RWPE2 (cell line): ENCODE data around the gene MTFP1.
"Not testable (repeated sequence)": the region's sequence is repeated elsewhere in the genome, so short reads cannot be mapped to it uniquely, and the experiment has no call there.

ENCODE experiments used
- ATAC-seq: fragments of 200-7000 bp; cut with Tn5 transposase; 3 replicates; pipeline ENCODE4 v1.9.1; 2021; ENCODE audit warnings: low read depth
- DNase-seq: peaks from one replicate; pipeline ENCODE4 v3.0.0-alpha.2; 2020; ENCODE audit warnings: low spot score
- H3K27ac ChIP-seq: fragments of 450-650 bp; 2 replicates; pipeline ENCODE4 v1.5.1; 2017; ENCODE audit warnings: mild to moderate bottlenecking; ENCODE audit not compliant: poor library complexity, severe bottlenecking
- H3K27me3 ChIP-seq: fragments of 250-450 bp; sonication (Bioruptor Pico); 2 replicates; pipeline ENCODE4 v1.5.1; 2021; ENCODE audit warnings: mild to moderate bottlenecking, moderate library complexity; ENCODE audit not compliant: insufficient read depth, poor library complexity, severe bottlenecking
- H3K36me3 ChIP-seq: fragments of 250-450 bp; sonication (Bioruptor Pico); 2 replicates; pipeline ENCODE4 v1.5.1; 2020; ENCODE audit warnings: low read depth, mild to moderate bottlenecking, moderate library complexity
- H3K4me1 ChIP-seq: fragments of 250-450 bp; sonication (Bioruptor Pico); 2 replicates; pipeline ENCODE4 v1.5.1; 2021; ENCODE audit warnings: mild to moderate bottlenecking, moderate library complexity; ENCODE audit not compliant: insufficient read depth, poor library complexity, severe bottlenecking
- H3K4me3 ChIP-seq: fragments of 250-450 bp; sonication (Bioruptor Pico); 2 replicates; pipeline ENCODE4 v1.5.1; 2021; ENCODE audit warnings: mild to moderate bottlenecking, moderate library complexity; ENCODE audit not compliant: severe bottlenecking
- H3K9me3 ChIP-seq: fragments of 250-450 bp; sonication (Bioruptor Pico); 2 replicates; pipeline ENCODE4 v1.5.1; 2021; ENCODE audit warnings: mild to moderate bottlenecking, moderate library complexity; ENCODE audit not compliant: severe bottlenecking
- CTCF ChIP-seq: fragments of 450-650 bp; IDR thresholded peaks from one replicate; pipeline ENCODE4 v1.5.1; 2017; ENCODE audit warnings: mild to moderate bottlenecking, moderate library complexity; ENCODE audit not compliant: poor library complexity, severe bottlenecking

MTFP1 gene

GRCh38 chr22:30402028-30402765 lies 23.4 kb upstream of the MTFP1 start:
- peaks cover 11% of the 10 kb centered on the region for H3K4me1 ChIP-seq
- peaks cover 71% of the 10 kb centered on the region for H3K36me3 ChIP-seq
- no peak for ATAC-seq
- no peak overlapping the region for H3K4me3 ChIP-seq
- H3K9me3 ChIP-seq: no peaks in the 10 kb centered on the region
- H3K27me3 ChIP-seq: no peaks in the 10 kb centered on the region
- TF ChIP-seq CTCF: no peak
- H3K27ac ChIP-seq: no peak overlapping the region
- DNase-seq: no peak

GRCh38 chr22:30402766-30403104 lies 22.8 kb upstream of the MTFP1 start:
- not testable (repeated sequence) for H3K4me3 ChIP-seq, ATAC-seq, DNase-seq, H3K9me3 ChIP-seq, H3K27ac ChIP-seq, H3K27me3 ChIP-seq
- peaks cover 76% of the 10 kb centered on the region for H3K36me3 ChIP-seq
- H3K4me1 ChIP-seq: peaks cover 11% of the 10 kb centered on the region

- Histone ChIP-seq H3K36me3 (peaks cover 85% of the 10 kb centered on the region), H3K27ac (no peak overlapping the region), H3K9me3 (no peaks in the 10 kb centered on the region), H3K4me3 (no peak overlapping the region), H3K4me1 (peaks cover 24% of the 10 kb centered on the region), H3K27me3 (no peaks in the 10 kb centered on the region)
- DNase-seq (no peak), ATAC-seq (no peak)
- TF ChIP-seq CTCF: no peak
Measured at GRCh38 chr22:30404307-30404706, 21.3 kb upstream of the MTFP1 start.

- peaks cover 14% of the 10 kb centered on the region for H3K4me1 ChIP-seq
- TF ChIP-seq CTCF: no peak
- no peak overlapping the region for H3K4me3 ChIP-seq
- no peak overlapping the region for H3K27ac ChIP-seq
- no peaks in the 10 kb centered on the region for H3K9me3 ChIP-seq
- DNase-seq: no peak
- ATAC-seq: no peak
- H3K27me3 ChIP-seq: no peaks in the 10 kb centered on the region
- peaks cover 87% of the 10 kb centered on the region for H3K36me3 ChIP-seq
Measured at GRCh38 chr22:30405731-30406130, 19.8 kb upstream of the MTFP1 start.

- no peak for TF ChIP-seq CTCF
- Histone ChIP-seq H3K4me3 (no peak overlapping the region), H3K4me1 (peaks cover 14% of the 10 kb centered on the region), H3K27ac (no peak overlapping the region), H3K27me3 (no peaks in the 10 kb centered on the region), H3K9me3 (no peaks in the 10 kb centered on the region), H3K36me3 (peaks cover 89% of the 10 kb centered on the region)
- ATAC-seq (no peak), DNase-seq (no peak)
Measured at GRCh38 chr22:30406400-30406799, 19.2 kb upstream of the MTFP1 start.
